ENCODE data around the gene SYT12.

DNA sequence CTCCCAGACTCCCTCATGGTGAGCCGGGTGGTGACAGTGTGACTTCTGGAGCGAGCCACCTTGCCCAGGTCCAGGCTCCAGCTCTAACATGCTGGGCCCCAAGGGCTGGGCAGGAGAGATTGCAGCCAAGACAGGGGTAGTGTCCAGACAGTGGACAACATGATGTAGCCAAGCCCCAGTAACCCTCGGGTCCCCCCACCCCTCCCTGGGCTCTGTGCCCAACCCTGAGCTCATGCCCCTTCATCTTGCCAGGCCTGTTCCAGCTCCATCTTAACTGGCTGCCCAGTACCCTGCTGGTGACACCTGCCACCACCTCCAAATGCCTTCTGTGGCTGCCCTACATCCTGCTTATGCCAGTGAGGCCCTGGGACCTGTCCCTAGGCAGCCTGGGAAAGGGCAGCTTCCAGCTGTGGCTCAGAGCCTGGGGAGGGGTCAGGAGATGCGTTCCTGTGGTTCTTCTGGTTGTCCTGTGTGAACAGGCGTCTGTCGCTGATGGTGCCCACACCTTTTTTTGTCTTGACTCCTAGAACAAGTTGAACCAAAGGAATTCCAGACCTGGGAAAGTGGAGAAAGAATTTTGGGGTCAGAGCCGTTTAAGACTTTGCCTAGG, 12.5 kb upstream of the SYT12 start:
- TF ChIP-seq, protein P1, sequence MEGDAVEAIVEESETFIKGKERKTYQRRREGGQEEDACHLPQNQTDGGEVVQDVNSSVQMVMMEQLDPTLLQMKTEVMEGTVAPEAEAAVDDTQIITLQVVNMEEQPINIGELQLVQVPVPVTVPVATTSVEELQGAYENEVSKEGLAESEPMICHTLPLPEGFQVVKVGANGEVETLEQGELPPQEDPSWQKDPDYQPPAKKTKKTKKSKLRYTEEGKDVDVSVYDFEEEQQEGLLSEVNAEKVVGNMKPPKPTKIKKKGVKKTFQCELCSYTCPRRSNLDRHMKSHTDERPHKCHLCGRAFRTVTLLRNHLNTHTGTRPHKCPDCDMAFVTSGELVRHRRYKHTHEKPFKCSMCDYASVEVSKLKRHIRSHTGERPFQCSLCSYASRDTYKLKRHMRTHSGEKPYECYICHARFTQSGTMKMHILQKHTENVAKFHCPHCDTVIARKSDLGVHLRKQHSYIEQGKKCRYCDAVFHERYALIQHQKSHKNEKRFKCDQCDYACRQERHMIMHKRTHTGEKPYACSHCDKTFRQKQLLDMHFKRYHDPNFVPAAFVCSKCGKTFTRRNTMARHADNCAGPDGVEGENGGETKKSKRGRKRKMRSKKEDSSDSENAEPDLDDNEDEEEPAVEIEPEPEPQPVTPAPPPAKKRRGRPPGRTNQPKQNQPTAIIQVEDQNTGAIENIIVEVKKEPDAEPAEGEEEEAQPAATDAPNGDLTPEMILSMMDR (IDR thresholded peaks at IDR 0.05), result no peak
- TF ChIP-seq EP300 (IDR thresholded peaks at IDR 0.05) (no peak), POLR2A (IDR thresholded peaks at IDR 0.05) (no peak)

All from sigmoid colon (tissue), 4 donors.